Measurements from ENCODE around the gene PDE6H. TPM values are rescaled to one million over a fixed set of nuclear protein-coding genes. Genes with fewer than 3 reads are reported as not detected.

The PDE6H gene
- total RNA-seq, 1 donor from 2014 or later = not detected

DNA sequence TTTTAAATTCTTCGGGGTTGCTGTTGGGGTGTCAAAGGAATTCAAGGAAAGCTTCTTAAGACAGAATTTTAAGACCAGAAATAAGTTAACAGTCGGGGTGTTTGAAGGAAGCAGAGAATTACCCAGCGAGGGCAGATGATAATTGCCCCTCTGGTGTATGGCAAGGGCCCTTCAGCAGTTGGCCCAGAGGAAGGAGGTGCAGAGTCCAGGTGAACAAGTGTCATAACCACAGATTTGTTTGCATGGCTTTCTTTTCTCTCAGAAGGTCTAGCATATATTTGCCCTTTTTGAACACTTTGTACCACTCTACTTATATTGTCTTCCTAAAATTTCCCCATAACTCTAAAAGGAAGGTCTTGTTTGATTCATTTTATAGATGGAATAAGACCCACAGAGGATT is 1.8 kb downstream of the PDE6H start:
- no peak overlapping the region for H3K4me3 Mint-ChIP-seq
- no peak for DNase-seq (ENCODE audit: extremely low spot score, unreplicated experiment)
- H3K36me3 Mint-ChIP-seq = peaks cover 3% of the 10 kb centered on the region
- no peaks in the 10 kb centered on the region for H3K9me3 Mint-ChIP-seq
- no peaks in the 10 kb centered on the region for H3K4me1 Mint-ChIP-seq (ENCODE audit: unreplicated experiment)
- H3K27ac Mint-ChIP-seq = no peak overlapping the region
- TF ChIP-seq, protein P1, sequence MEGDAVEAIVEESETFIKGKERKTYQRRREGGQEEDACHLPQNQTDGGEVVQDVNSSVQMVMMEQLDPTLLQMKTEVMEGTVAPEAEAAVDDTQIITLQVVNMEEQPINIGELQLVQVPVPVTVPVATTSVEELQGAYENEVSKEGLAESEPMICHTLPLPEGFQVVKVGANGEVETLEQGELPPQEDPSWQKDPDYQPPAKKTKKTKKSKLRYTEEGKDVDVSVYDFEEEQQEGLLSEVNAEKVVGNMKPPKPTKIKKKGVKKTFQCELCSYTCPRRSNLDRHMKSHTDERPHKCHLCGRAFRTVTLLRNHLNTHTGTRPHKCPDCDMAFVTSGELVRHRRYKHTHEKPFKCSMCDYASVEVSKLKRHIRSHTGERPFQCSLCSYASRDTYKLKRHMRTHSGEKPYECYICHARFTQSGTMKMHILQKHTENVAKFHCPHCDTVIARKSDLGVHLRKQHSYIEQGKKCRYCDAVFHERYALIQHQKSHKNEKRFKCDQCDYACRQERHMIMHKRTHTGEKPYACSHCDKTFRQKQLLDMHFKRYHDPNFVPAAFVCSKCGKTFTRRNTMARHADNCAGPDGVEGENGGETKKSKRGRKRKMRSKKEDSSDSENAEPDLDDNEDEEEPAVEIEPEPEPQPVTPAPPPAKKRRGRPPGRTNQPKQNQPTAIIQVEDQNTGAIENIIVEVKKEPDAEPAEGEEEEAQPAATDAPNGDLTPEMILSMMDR (conservative IDR thresholded peaks at IDR 0.05) = no peak
- H3K27me3 Mint-ChIP-seq = peaks cover 10% of the 10 kb centered on the region

DNA sequence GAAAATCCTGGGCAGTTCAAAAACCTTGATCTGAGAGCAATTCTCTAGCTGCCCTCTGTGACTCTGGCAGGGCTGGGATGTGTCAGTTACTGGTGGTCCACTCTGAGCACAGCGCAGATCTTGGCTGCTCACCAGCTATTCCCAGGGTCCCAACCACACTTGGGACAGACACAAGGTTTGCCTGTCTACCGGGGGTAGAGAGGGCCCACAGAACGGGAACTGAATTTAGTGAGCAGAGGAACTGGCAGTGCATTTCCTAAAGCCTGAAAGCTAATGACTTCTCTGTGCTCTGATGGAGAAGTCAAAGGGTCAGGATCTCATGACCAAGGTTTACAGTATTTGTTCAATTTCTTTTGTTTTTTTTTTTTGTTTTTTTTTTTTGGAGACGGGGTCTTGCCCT is 2.6 kb downstream of the PDE6H start:
- no peaks in the 10 kb centered on the region for H3K36me3 Mint-ChIP-seq
- TF ChIP-seq, protein P1 (conservative IDR thresholded peaks at IDR 0.05) = no peak
- H3K27ac Mint-ChIP-seq = no peak overlapping the region
- no peaks in the 10 kb centered on the region for H3K9me3 Mint-ChIP-seq
- no peaks in the 10 kb centered on the region for H3K4me1 Mint-ChIP-seq (ENCODE audit: unreplicated experiment)
- no peak for DNase-seq (ENCODE audit: extremely low spot score, unreplicated experiment)
- H3K27me3 Mint-ChIP-seq = peaks cover 10% of the 10 kb centered on the region
- no peak overlapping the region for H3K4me3 Mint-ChIP-seq

DNA sequence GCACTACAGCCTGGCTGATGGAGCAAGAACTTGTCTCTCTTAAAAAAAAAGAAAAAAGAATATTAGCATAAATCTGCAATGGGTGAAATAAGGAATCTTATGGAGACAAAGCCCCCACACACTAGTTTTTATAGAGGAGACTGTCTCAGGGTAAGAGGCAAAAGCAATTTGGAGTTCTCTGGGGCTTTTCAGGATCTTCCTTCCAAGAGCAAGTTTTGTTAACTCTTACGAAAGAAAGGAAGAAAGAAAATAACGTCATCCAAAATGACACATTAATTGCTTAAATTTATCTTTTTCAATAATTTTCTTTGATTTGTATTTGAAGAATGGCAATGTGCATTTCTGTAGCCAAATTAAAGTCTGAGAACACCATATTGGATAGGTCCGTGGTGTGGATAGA is 3.8 kb downstream of the PDE6H start:
- peaks cover 4% of the 10 kb centered on the region for H3K9me3 Mint-ChIP-seq
- peaks cover 4% of the 10 kb centered on the region for H3K36me3 Mint-ChIP-seq
- no peak overlapping the region for H3K27ac Mint-ChIP-seq
- peaks cover 10% of the 10 kb centered on the region for H3K27me3 Mint-ChIP-seq
- H3K4me3 Mint-ChIP-seq = no peak overlapping the region
- H3K4me1 Mint-ChIP-seq (ENCODE audit: unreplicated experiment) = no peaks in the 10 kb centered on the region
- DNase-seq (ENCODE audit: extremely low spot score, unreplicated experiment) = no peak
- TF ChIP-seq, protein P1 (conservative IDR thresholded peaks at IDR 0.05) = no peak

DNA sequence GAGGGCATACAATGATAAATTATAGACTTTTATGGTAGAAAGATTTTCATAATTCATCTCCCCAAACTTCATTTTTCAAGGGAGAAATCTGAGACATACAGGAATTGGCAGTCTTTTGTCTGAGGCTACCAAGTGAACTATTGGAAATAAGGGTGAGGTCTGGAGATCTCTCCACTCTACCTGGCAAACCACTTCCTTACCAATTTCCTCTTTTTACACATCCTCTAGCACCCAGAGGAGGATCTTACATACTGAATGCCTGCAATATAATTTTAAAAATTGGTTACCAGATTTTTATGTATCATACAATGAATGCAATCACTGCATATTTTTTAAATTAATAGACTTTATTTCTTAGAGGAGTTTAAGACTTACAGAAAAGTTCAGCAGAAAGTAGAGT is 6.6 kb downstream of the PDE6H start:
- H3K36me3 Mint-ChIP-seq = peaks cover 4% of the 10 kb centered on the region
- H3K4me3 Mint-ChIP-seq = no peak overlapping the region
- H3K27me3 Mint-ChIP-seq = peaks cover 6% of the 10 kb centered on the region
- H3K9me3 Mint-ChIP-seq = peaks cover 4% of the 10 kb centered on the region
- H3K27ac Mint-ChIP-seq = no peak overlapping the region
- TF ChIP-seq, protein P1 (conservative IDR thresholded peaks at IDR 0.05) = no peak
- no peaks in the 10 kb centered on the region for H3K4me1 Mint-ChIP-seq (ENCODE audit: unreplicated experiment)
- no peak for DNase-seq (ENCODE audit: extremely low spot score, unreplicated experiment)

DNA sequence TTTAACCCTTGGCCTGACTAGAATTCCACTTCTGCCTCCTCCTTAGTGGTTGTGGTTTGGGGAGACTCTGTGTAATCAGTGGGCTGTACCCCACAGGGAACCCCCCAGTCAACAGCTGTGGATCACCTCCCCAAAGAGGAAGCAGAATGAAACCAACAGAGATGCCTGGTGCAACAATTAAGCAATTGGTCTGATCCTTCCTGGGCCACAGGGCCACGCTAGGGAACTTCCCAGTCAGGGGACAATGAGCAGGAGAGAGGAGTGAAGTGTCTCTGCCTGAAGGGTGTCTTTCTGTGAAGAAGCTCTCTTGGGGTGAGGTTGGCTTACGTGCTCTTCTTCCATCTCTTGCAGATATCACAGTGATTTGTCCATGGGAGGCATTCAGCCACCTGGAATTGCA is 8.2 kb downstream of the PDE6H start:
- peaks cover 4% of the 10 kb centered on the region for H3K9me3 Mint-ChIP-seq
- TF ChIP-seq, protein P1 (conservative IDR thresholded peaks at IDR 0.05) = no peak
- DNase-seq (ENCODE audit: extremely low spot score, unreplicated experiment) = no peak
- peaks cover 4% of the 10 kb centered on the region for H3K36me3 Mint-ChIP-seq
- no peak overlapping the region for H3K27ac Mint-ChIP-seq
- no peak overlapping the region for H3K4me3 Mint-ChIP-seq
- H3K27me3 Mint-ChIP-seq = peaks cover 6% of the 10 kb centered on the region
- H3K4me1 Mint-ChIP-seq (ENCODE audit: unreplicated experiment) = no peaks in the 10 kb centered on the region

DNA sequence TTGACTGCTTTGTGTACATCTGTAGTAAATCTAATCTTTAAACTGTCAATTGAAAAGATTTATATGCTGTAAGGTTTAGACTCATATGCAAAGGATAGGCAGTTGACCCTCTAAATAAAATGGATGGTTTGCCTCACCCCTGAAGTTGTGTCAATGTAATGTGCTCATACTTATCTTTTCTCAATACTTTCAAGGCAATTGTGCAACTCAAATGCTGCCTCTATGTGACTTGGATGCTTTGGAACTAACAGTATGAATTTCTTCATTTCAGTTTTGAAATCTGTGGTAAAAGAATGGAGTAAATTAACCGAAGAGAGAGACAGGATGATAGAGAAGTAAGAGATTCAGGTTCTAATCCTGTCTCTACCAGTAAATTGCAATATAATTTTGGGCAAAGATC is 9.7 kb downstream of the PDE6H start:
- no peak for DNase-seq (ENCODE audit: extremely low spot score, unreplicated experiment)
- no peaks in the 10 kb centered on the region for H3K4me1 Mint-ChIP-seq (ENCODE audit: unreplicated experiment)
- H3K9me3 Mint-ChIP-seq = peaks cover 4% of the 10 kb centered on the region
- TF ChIP-seq, protein P1 (conservative IDR thresholded peaks at IDR 0.05) = no peak
- H3K27me3 Mint-ChIP-seq = peaks cover 6% of the 10 kb centered on the region
- H3K27ac Mint-ChIP-seq = no peak overlapping the region
- peaks cover 7% of the 10 kb centered on the region for H3K36me3 Mint-ChIP-seq
- H3K4me3 Mint-ChIP-seq = no peak overlapping the region

All from type B pancreatic cell (in vitro differentiated cells).